Osteocyte (in vitro differentiated cells): ENCODE measurements around the gene MAPK8IP3. TPM values are rescaled to one million over a fixed set of nuclear protein-coding genes. Genes with fewer than 3 reads are reported as not detected.
A peak's percentile ranks its signal among the peaks of the same experiment; 100 is the strongest.

ENCODE experiments used
- DNase-seq: peaks from one replicate; pipeline ENCODE4 v3.0.0; 2021; ENCODE audit warnings: mixed read lengths; ENCODE audit not compliant: unreplicated experiment; ENCODE audit errors: extremely low spot score
- H3K27ac Mint-ChIP-seq: one replicate; pipeline ENCODE4 v1.8.0; 2021; ENCODE audit warnings: mild to moderate bottlenecking, mixed read lengths; ENCODE audit not compliant: unreplicated experiment
- H3K27me3 Mint-ChIP-seq: one replicate; pipeline ENCODE4 v1.8.0; 2021; ENCODE audit warnings: mixed read lengths; ENCODE audit not compliant: unreplicated experiment
- H3K36me3 Mint-ChIP-seq: one replicate; pipeline ENCODE4 v1.8.0; 2021; ENCODE audit warnings: mixed read lengths; ENCODE audit not compliant: unreplicated experiment
- H3K4me1 Mint-ChIP-seq: one replicate; pipeline ENCODE4 v1.8.0; 2021; ENCODE audit warnings: mixed read lengths; ENCODE audit not compliant: unreplicated experiment
- H3K4me3 Mint-ChIP-seq: one replicate; pipeline ENCODE4 v1.8.0; 2021; ENCODE audit warnings: mild to moderate bottlenecking, moderate library complexity, mixed read lengths; ENCODE audit not compliant: unreplicated experiment
- H3K9me3 Mint-ChIP-seq: one replicate; pipeline ENCODE4 v1.8.0; 2021; ENCODE audit warnings: mixed read lengths; ENCODE audit not compliant: unreplicated experiment
- CTCF ChIP-seq: fragments of 200-600 bp; sonication (generic); IDR thresholded peaks from 2 replicates; pipeline ENCODE4 v1.5.0; 2021; ENCODE audit warnings: antibody characterized with exemption, mild to moderate bottlenecking, moderate library complexity
- total RNA-seq: library from RNA; stranded (reverse); gene quantifications from 2 replicates; pipeline ENCODE4 v1.2.1, GENCODE V29; 2021

MAPK8IP3 gene
- total RNA-seq, 1 donor from 2014 or later = 105 TPM

- peaks cover 40% of the 10 kb centered on the region for H3K4me1 Mint-ChIP-seq
- H3K27me3 Mint-ChIP-seq = no peaks in the 10 kb centered on the region
- H3K36me3 Mint-ChIP-seq = peaks cover 9% of the 10 kb centered on the region
- no peak for TF ChIP-seq CTCF
- peak overlapping the region; percentile 86 for H3K27ac Mint-ChIP-seq
- no peak for DNase-seq
- H3K4me3 Mint-ChIP-seq = peak overlapping the region; percentile 87
- H3K9me3 Mint-ChIP-seq = no peaks in the 10 kb centered on the region
Observed at GRCh38 chr16:1706386-1707192, 594 bp downstream of the MAPK8IP3 start.

- H3K27me3 Mint-ChIP-seq = no peaks in the 10 kb centered on the region
- peak overlapping the region; percentile 87 for H3K4me3 Mint-ChIP-seq
- peaks cover 40% of the 10 kb centered on the region for H3K4me1 Mint-ChIP-seq
- peak overlapping the region; percentile 86 for H3K27ac Mint-ChIP-seq
- H3K36me3 Mint-ChIP-seq = peaks cover 2% of the 10 kb centered on the region
- no peak for DNase-seq
- no peak for TF ChIP-seq CTCF
- H3K9me3 Mint-ChIP-seq = no peaks in the 10 kb centered on the region
Observed at GRCh38 chr16:1707193-1707790, 1.3 kb downstream of the MAPK8IP3 start.

GRCh38 chr16:1708083-1708767, 2.2 kb downstream of the MAPK8IP3 start:
- Mint-ChIP-seq H3K36me3 (no peaks in the 10 kb centered on the region), H3K27me3 (no peaks in the 10 kb centered on the region), H3K4me1 (peaks cover 46% of the 10 kb centered on the region), H3K4me3 (peak overlapping the region; percentile 41), H3K9me3 (no peaks in the 10 kb centered on the region), H3K27ac (peak overlapping the region; percentile 86)
- no peak for DNase-seq
- TF ChIP-seq CTCF = no peak

- DNase-seq = no peak
- H3K4me3 Mint-ChIP-seq = peak overlapping the region; percentile 22
- H3K4me1 Mint-ChIP-seq = peaks cover 52% of the 10 kb centered on the region
- H3K36me3 Mint-ChIP-seq = no peaks in the 10 kb centered on the region
- H3K27ac Mint-ChIP-seq = peak overlapping the region; percentile 59
- no peak for TF ChIP-seq CTCF
- H3K9me3 Mint-ChIP-seq = no peaks in the 10 kb centered on the region
- no peaks in the 10 kb centered on the region for H3K27me3 Mint-ChIP-seq
Observed at GRCh38 chr16:1708768-1709180, 2.8 kb downstream of the MAPK8IP3 start.

GRCh38 chr16:1709356-1709755, 3.4 kb downstream of the MAPK8IP3 start:
- H3K27me3 Mint-ChIP-seq = no peaks in the 10 kb centered on the region
- H3K36me3 Mint-ChIP-seq = no peaks in the 10 kb centered on the region
- no peak overlapping the region for H3K27ac Mint-ChIP-seq
- no peak for DNase-seq
- H3K4me3 Mint-ChIP-seq = no peak overlapping the region
- H3K4me1 Mint-ChIP-seq = peaks cover 53% of the 10 kb centered on the region
- no peaks in the 10 kb centered on the region for H3K9me3 Mint-ChIP-seq
- no peak for TF ChIP-seq CTCF
